NCI-H2171 treated with DMSO at 0.1 percent for 48 hours (cell line): ENCODE results near the gene NUB1.

ENCODE experiments used
- DNase-seq: peaks from one replicate; lab custom pipeline; 2025; lab: John Stamatoyannopoulos, UW

Gene NUB1

GRCh38 chr7:151345576-151346469, 4.2 kb downstream of the NUB1 start:
- no peak for DNase-seq

GRCh38 chr7:151346470-151346769, 4.8 kb downstream of the NUB1 start:
- DNase-seq = no peak

GRCh38 chr7:151347200-151347599, 5.6 kb downstream of the NUB1 start:
- DNase-seq = no peak

- no peak for DNase-seq
Measured at GRCh38 chr7:151348970-151349369, 7.4 kb downstream of the NUB1 start.

GRCh38 chr7:151349507-151349853, 7.9 kb downstream of the NUB1 start:
- DNase-seq = no peak

GRCh38 chr7:151351027-151351426, 9.4 kb downstream of the NUB1 start:
- DNase-seq = peak; percentile 7

GRCh38 chr7:151351967-151352366, 10.4 kb downstream of the NUB1 start:
- DNase-seq = no peak

- no peak for DNase-seq
Measured at GRCh38 chr7:151352512-151352911, 10.9 kb downstream of the NUB1 start.

GRCh38 chr7:151361193-151361959, 19.8 kb downstream of the NUB1 start:
- no peak for DNase-seq

GRCh38 chr7:151363182-151363581, 21.6 kb downstream of the NUB1 start:
- no peak for DNase-seq

- no peak for DNase-seq
Measured at GRCh38 chr7:151366166-151366879, 24.7 kb downstream of the NUB1 start.

- no peak for DNase-seq
Measured at GRCh38 chr7:151366880-151367222, 25.2 kb downstream of the NUB1 start.

- DNase-seq = no peak
Measured at GRCh38 chr7:151367284-151367683, 25.7 kb downstream of the NUB1 start.

GRCh38 chr7:151368136-151368571, 26.5 kb downstream of the NUB1 start:
- DNase-seq = peak; percentile 64

GRCh38 chr7:151371266-151371665, 29.7 kb downstream of the NUB1 start:
- no peak for DNase-seq

- DNase-seq = no peak
Measured at GRCh38 chr7:151372612-151373265, 31.1 kb downstream of the NUB1 start.

GRCh38 chr7:151373599-151373998, 32.0 kb downstream of the NUB1 start:
- no peak for DNase-seq

- no peak for DNase-seq
Measured at GRCh38 chr7:151374139-151374538, 32.5 kb downstream of the NUB1 start.

- DNase-seq = no peak
Measured at GRCh38 chr7:151374726-151375125, 33.1 kb downstream of the NUB1 start.

- DNase-seq = no peak
Measured at GRCh38 chr7:151375530-151376217, 34.1 kb downstream of the NUB1 start.

- DNase-seq = no peak
Measured at GRCh38 chr7:151376218-151376902, 34.7 kb downstream of the NUB1 start.
